Spleen (tissue), 11 donors: ENCODE data around the gene INPP5B. TPM values are rescaled to one million over a fixed set of nuclear protein-coding genes. Genes with fewer than 3 reads are reported as not detected.
A peak's percentile ranks its signal among the peaks of the same experiment; 100 is the strongest.

ENCODE experiments used
- DNase-seq: peaks from one replicate; pipeline ENCODE4 v3.0.0-alpha.2; 2020
- H3K27ac ChIP-seq, 8 donors: fragments of 200-600 bp; sonication (generic) in 7 of 8; 1 replicate in 4 of 8; 2 replicates in 4 of 8; pipeline versions ENCODE4 v1.5.0 to v1.8.0; 2016 to 2021; ENCODE audit warnings: inconsistent platforms in 4 of 8, mild to moderate bottlenecking in 4 of 8, moderate library complexity in 1 of 8
- H3K27me3 ChIP-seq, 7 donors: fragments of 200-600 bp; sonication (generic) in 6 of 7; replicated peaks in 1 of 7; 1 replicate in 4 of 7; 2 replicates in 3 of 7; pipeline versions ENCODE4 v1.5.0 to v1.8.0; 2016 to 2021; ENCODE audit warnings: inconsistent platforms in 3 of 7, mild to moderate bottlenecking in 1 of 7
- H3K36me3 ChIP-seq, 6 donors: fragments of 200-600 bp; sonication (generic) in 5 of 6; 1 replicate in 4 of 6; 2 replicates in 2 of 6; pipeline versions ENCODE4 v1.5.0 to v1.8.0; 2016 to 2021; ENCODE audit warnings: inconsistent platforms in 2 of 6
- H3K4me1 ChIP-seq, 6 donors: fragments of 200-600 bp; sonication (generic) in 5 of 6; 1 replicate in 3 of 6; 2 replicates in 3 of 6; pipeline versions ENCODE4 v1.5.0 to v1.8.0; 2016 to 2021; ENCODE audit warnings: inconsistent platforms in 3 of 6
- H3K4me3 ChIP-seq, 8 donors: fragments of 200-600 bp; sonication (generic) in 7 of 8; 1 replicate in 4 of 8; 2 replicates in 4 of 8; pipeline versions ENCODE4 v1.5.0 to v1.8.0; 2016 to 2021; ENCODE audit warnings: inconsistent platforms in 4 of 8, mild to moderate bottlenecking in 4 of 8, moderate library complexity in 2 of 8
- H3K9me3 ChIP-seq, 8 donors: fragments of 200-600 bp; sonication (generic) in 7 of 8; 1 replicate in 4 of 8; 2 replicates in 4 of 8; pipeline versions ENCODE4 v1.5.0 to v1.8.0; 2016 to 2021; ENCODE audit warnings: inconsistent platforms in 4 of 8
- CTCF ChIP-seq, 11 experiments: fragments of 200-600 bp in 7 of 11; fragments of 450-650 bp in 4 of 11; sonication (generic) in 4 of 11; IDR thresholded peaks in 8 of 11; conservative IDR thresholded peaks in 3 of 11; 1 replicate in 7 of 11; 2 replicates in 4 of 11; pipeline versions ENCODE4 v1.4.0 to v1.8.0; 2016 to 2021; ENCODE audit warnings: antibody characterized with exemption in 11 of 11, inconsistent platforms in 4 of 11, mild to moderate bottlenecking in 1 of 11
- POLR2A ChIP-seq, 3 donors: fragments of 450-650 bp; IDR thresholded peaks; one replicate each; pipeline ENCODE4 v1.5.1; 2017; ENCODE audit warnings: antibody characterized with exemption in 3 of 3, mild to moderate bottlenecking in 1 of 3
- POLR2AphosphoS5 ChIP-seq, 3 donors: sonication (generic); formaldehyde crosslinking; IDR thresholded peaks; one replicate each; pipeline ENCODE4 v1.5.1; 2017; ENCODE audit warnings: antibody characterized with exemption in 3 of 3
- WGBS, 5 donors: extraction: QIAGEN DNeasy Blood & Tissue Kit in 3 of 5; methylation state at CpG; one replicate each; pipeline versions ENCODE4 v1.1.5 to v1.1.7; 2013 to 2018; 5-methylcytosine and 5-hydroxymethylcytosine counted together
- intact Hi-C: fragments of 100-400 bp; cut with DNase I; formaldehyde crosslinking; loops from one replicate; pipeline ENCODE4 v1.15.0; 2023; ENCODE audit warnings: low total_unique reads
- polyA plus RNA-seq, 3 donors: library from polyadenylated mRNA; stranded (reverse); fragments of 200-250 nt; gene quantifications; one replicate each; pipeline ENCODE4 v1.2.1, GENCODE V29; 2013
- total RNA-seq, 7 donors: library from RNA; depleted of rRNA in 3 of 7; stranded (reverse); fragments of >200 nt in 3 of 7; fragmentation: NEBNext Ultra II Directional in 4 of 7; extraction: Animal tissue kit (Norgen Biotek cat#: 25700) in 4 of 7; gene quantifications; one replicate each; pipeline versions ENCODE4 v1.1.0 to v1.2.1, GENCODE V29; 2016 to 2021
- donor health status: healthy with polysubstance abuse.
- donor health status: DM: no; HTN: no; CAD: no; lungs with moderate emphysema.
- donor health status: DM: no; HTN: no; CAD: no.
- donor health status: Bipolar disorder and iron deficiency.
- donor health status: healthy.
- donor health status: DM: no; HTN: no; CAD: no.
- donor health status: DM: yes; HTN: yes; CAD: no.

Gene INPP5B
- total and polyA plus RNA-seq, 10 donors: 11.4 to 70.7 (median 36.7) TPM

- TF ChIP-seq POLR2A (IDR thresholded peaks at IDR 0.05) (no peak), CTCF (IDR thresholded peaks at IDR 0.05 in 8 of 11, conservative IDR thresholded peaks at IDR 0.05 in 3 of 11) (no peak), POLR2AphosphoS5 (IDR thresholded peaks at IDR 0.05) (no peak)
- peak overlapping the region in 1 of 8 donors; percentile 43 for H3K4me3 ChIP-seq
- DNase-seq: no peak
- H3K27me3 ChIP-seq: no peaks in the 10 kb centered on the region
- peaks cover 0 to 62% (median 11%) of the 10 kb centered on the region in 6 donors for H3K36me3 ChIP-seq
- H3K4me1 ChIP-seq: peaks cover 29 to 100% (median 87%) of the 10 kb centered on the region in 6 donors
- intact Hi-C loops: loop anchor here (10.0 kb wide), 1 partner anchor 156 kb away; the partner anchor contains the start of gene CDCA8
- H3K27ac ChIP-seq: peak overlapping the region; percentile 60 to 87 (median 80)
- H3K9me3 ChIP-seq: no peaks in the 10 kb centered on the region
Measured at GRCh38 chr1:37851262-37851661, 95.6 kb downstream of the INPP5B start.

DNA sequence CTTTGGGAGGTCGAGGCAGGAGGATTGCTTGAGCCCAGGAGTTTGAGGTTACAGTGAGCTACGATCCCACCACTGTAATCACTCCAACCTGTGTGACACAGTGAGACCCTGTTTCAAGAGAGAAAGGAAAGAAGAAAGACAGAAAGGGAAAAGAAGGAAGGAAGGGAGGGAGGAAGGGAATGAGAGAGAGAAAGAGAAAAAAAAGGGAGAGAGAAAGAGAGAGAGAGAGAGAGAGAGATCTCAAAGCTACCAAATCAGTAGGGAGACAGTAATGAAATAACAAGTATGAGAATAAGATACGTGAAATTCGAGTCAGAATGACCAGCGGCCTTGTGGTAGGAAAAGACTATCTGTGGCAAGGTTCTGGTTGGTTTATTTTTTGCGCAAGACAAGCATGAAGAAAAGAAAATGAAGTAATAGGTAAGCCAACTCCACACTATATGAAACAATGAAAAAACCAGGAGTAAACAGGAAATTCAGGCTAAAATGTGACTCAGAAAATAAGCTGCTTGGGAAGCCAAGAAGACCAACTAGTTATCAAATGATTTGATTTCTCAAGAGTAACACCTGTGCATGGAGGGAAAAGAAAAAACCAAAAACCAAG lies 96.4 kb downstream of the INPP5B start:
- Histone ChIP-seq H3K27me3 (no peaks in the 10 kb centered on the region), H3K4me1 (peaks cover 25 to 100% (median 86%) of the 10 kb centered on the region in 6 donors), H3K27ac (peak overlapping the region; percentile 60 to 87 (median 80)), H3K9me3 (no peaks in the 10 kb centered on the region), H3K4me3 (peak overlapping the region in 1 of 8 donors; percentile 43), H3K36me3 (peaks cover 0 to 54% (median 9%) of the 10 kb centered on the region in 6 donors)
- no peak for DNase-seq
- 51 to 85% (median 75%) methylated on average over 6 of the region's 6 CpGs for WGBS, 5 donors
- intact Hi-C loops: loop anchor here (10.0 kb wide), 1 partner anchor 156 kb away; the partner anchor contains the start of gene CDCA8
- no peak for TF ChIP-seq POLR2A (IDR thresholded peaks at IDR 0.05)
- no peak for TF ChIP-seq CTCF (IDR thresholded peaks at IDR 0.05 in 8 of 11, conservative IDR thresholded peaks at IDR 0.05 in 3 of 11)

DNA sequence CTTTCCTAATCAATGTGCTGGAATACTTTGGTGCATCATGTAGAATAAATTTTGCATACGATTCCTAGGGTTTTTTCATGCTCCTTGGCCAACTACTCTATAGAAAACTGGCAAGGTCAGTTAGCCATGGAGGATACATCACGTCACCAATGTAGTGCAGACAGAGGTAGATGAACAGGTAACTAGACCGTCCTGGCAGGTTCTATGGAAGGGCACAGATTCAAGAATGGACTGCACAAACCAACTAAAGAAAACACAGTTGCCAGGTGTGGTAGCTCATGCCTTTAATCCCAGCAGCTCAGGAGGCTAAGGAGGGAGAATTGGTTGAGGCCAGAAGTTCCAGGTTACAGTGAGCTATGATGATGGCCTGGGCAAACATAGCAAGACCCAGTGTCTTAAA lies 97.4 kb downstream of the INPP5B start:
- no peak for DNase-seq
- H3K27ac ChIP-seq: peak overlapping the region in 6 of 8 donors; percentile 73 to 87 (median 83)
- H3K36me3 ChIP-seq: peaks cover 0 to 44% (median 3%) of the 10 kb centered on the region in 6 donors
- no peaks in the 10 kb centered on the region for H3K9me3 ChIP-seq
- intact Hi-C loops: no loop called here
- H3K4me3 ChIP-seq: no peak overlapping the region
- TF ChIP-seq POLR2A (IDR thresholded peaks at IDR 0.05) (no peak), CTCF (IDR thresholded peaks at IDR 0.05 in 8 of 11, conservative IDR thresholded peaks at IDR 0.05 in 3 of 11) (no peak), POLR2AphosphoS5 (IDR thresholded peaks at IDR 0.05) (no peak)
- peaks cover 24 to 100% (median 84%) of the 10 kb centered on the region in 6 donors for H3K4me1 ChIP-seq
- 91 to 96% (median 93%) methylated on average over 3 of the region's 3 CpGs for WGBS, 5 donors
- no peaks in the 10 kb centered on the region for H3K27me3 ChIP-seq

- Histone ChIP-seq H3K36me3 (peaks cover 0 to 43% (median 2%) of the 10 kb centered on the region in 6 donors), H3K27me3 (no peaks in the 10 kb centered on the region), H3K4me1 (peaks cover 22 to 100% (median 69%) of the 10 kb centered on the region in 6 donors), H3K4me3 (peak overlapping the region in 2 of 8 donors; percentile 1 to 37), H3K9me3 (no peaks in the 10 kb centered on the region), H3K27ac (peak overlapping the region in 7 of 8 donors; percentile 22 to 85 (median 78))
- 42 to 57% (median 49%) methylated on average over 4 of the region's 4 CpGs for WGBS, 5 donors
- TF ChIP-seq CTCF (IDR thresholded peaks at IDR 0.05 in 8 of 11, conservative IDR thresholded peaks at IDR 0.05 in 3 of 11): no peak
- TF ChIP-seq POLR2A (IDR thresholded peaks at IDR 0.05): no peak
- no peak for TF ChIP-seq POLR2AphosphoS5 (IDR thresholded peaks at IDR 0.05)
- DNase-seq: no peak
- intact Hi-C loops: no loop called here
Measured at GRCh38 chr1:37846647-37847339, 100.1 kb downstream of the INPP5B start.
